ENCODE results near the gene SLC11A1. TPM values are rescaled to one million over a fixed set of nuclear protein-coding genes. Genes with fewer than 3 reads are reported as not detected.

Gene SLC11A1
- total RNA-seq, 1 donor: 0.43 TPM

- DNase-seq (ENCODE audit: low read depth): no peak
- no peak for TF ChIP-seq CTCF (IDR thresholded peaks at IDR 0.05; ENCODE audit: insufficient read depth, low read depth, low read length)
- H3K4me3 ChIP-seq (ENCODE audit: low read depth, low read length): no peak overlapping the region
These were observed 10.4 kb downstream of the SLC11A1 start for GRCh38 chr2:218392459-218392858.

GRCh38 chr2:218392891-218393462, 10.9 kb downstream of the SLC11A1 start:
- no peak for DNase-seq (ENCODE audit: low read depth)
- TF ChIP-seq CTCF (IDR thresholded peaks at IDR 0.05; ENCODE audit: insufficient read depth, low read depth, low read length): no peak
- no peak overlapping the region for H3K4me3 ChIP-seq (ENCODE audit: low read depth, low read length)

GRCh38 chr2:218393750-218394290, 11.7 kb downstream of the SLC11A1 start:
- no peak for TF ChIP-seq CTCF (IDR thresholded peaks at IDR 0.05; ENCODE audit: insufficient read depth, low read depth, low read length)

GRCh38 chr2:218394298-218395089, 12.4 kb downstream of the SLC11A1 start:
- TF ChIP-seq CTCF (IDR thresholded peaks at IDR 0.05; ENCODE audit: insufficient read depth, low read depth, low read length): no peak
- no peak overlapping the region for H3K4me3 ChIP-seq (ENCODE audit: low read depth, low read length)
- no peak for DNase-seq (ENCODE audit: low read depth)

More at GRCh38 chr2:218393750-218394290, 11.7 kb downstream of the SLC11A1 start:
- no peak for DNase-seq (ENCODE audit: low read depth)
- H3K4me3 ChIP-seq (ENCODE audit: low read depth, low read length): no peak overlapping the region

- H3K4me3 ChIP-seq (ENCODE audit: low read depth, low read length): no peak overlapping the region
- TF ChIP-seq CTCF (IDR thresholded peaks at IDR 0.05; ENCODE audit: insufficient read depth, low read depth, low read length): no peak
- no peak for DNase-seq (ENCODE audit: low read depth)
These were observed 13.0 kb downstream of the SLC11A1 start for GRCh38 chr2:218395090-218395444.

- peak overlapping the region; percentile 30 for H3K4me3 ChIP-seq (ENCODE audit: low read depth, low read length)
These were observed 13.4 kb downstream of the SLC11A1 start for GRCh38 chr2:218395456-218395825.

More at GRCh38 chr2:218395456-218395825, 13.4 kb downstream of the SLC11A1 start:
- no peak for DNase-seq (ENCODE audit: low read depth)
- TF ChIP-seq CTCF (IDR thresholded peaks at IDR 0.05; ENCODE audit: insufficient read depth, low read depth, low read length): no peak
